ENCODE measurements around the gene CGREF1.

- no peak for TF ChIP-seq CTCF (conservative IDR thresholded peaks at IDR 0.05; ENCODE audit: low read depth, low read length)
- TF ChIP-seq EZH2 (IDR thresholded peaks at IDR 0.05; ENCODE audit: low read length, unreplicated experiment), result no peak
Measured at GRCh38 chr2:27091746-27092695, 26.9 kb downstream of the CGREF1 start.

All from PC-3 (cell line).